GM18505 (cell line): Measurements from ENCODE around the gene GRIPAP1.
A peak's percentile ranks its signal among the peaks of the same experiment; 100 is the strongest.

ENCODE experiments used
- ATAC-seq: cut with Tn5 transposase; IDR thresholded peaks from one replicate; pipeline ENCODE4 v1.9.1; 2021; ENCODE audit not compliant: unreplicated experiment
- POLR2A ChIP-seq: IDR thresholded peaks from 4 replicates; pipeline ENCODE4 v1.6.1; 2011; ENCODE audit warnings: borderline replicate concordance; ENCODE audit not compliant: insufficient read depth, insufficient read length; ENCODE audit errors: extremely low read depth

The GRIPAP1 gene

GRCh38 chrX:48937054-48937907, 64.8 kb downstream of the GRIPAP1 start:
- TF ChIP-seq POLR2A: peak; percentile 36
- ATAC-seq: peak; percentile 64

GRCh38 chrX:48936429-48937053, 65.5 kb downstream of the GRIPAP1 start:
- TF ChIP-seq POLR2A: no peak
- ATAC-seq: peak; percentile 0

- ATAC-seq: no peak
- TF ChIP-seq POLR2A: no peak
These were observed 66.8 kb downstream of the GRIPAP1 start for GRCh38 chrX:48935301-48935670.

GRCh38 chrX:48934581-48935300, 67.3 kb downstream of the GRIPAP1 start:
- ATAC-seq: no peak
- no peak for TF ChIP-seq POLR2A

- TF ChIP-seq POLR2A: no peak
- ATAC-seq: no peak
These were observed 68.3 kb downstream of the GRIPAP1 start for GRCh38 chrX:48933757-48934156.

- no peak for ATAC-seq
- TF ChIP-seq POLR2A: no peak
These were observed 74.2 kb downstream of the GRIPAP1 start for GRCh38 chrX:48927736-48928382.

GRCh38 chrX:48927123-48927522, 74.9 kb downstream of the GRIPAP1 start:
- no peak for TF ChIP-seq POLR2A
- no peak for ATAC-seq

- ATAC-seq: no peak
- TF ChIP-seq POLR2A: no peak
These were observed 77.8 kb downstream of the GRIPAP1 start for GRCh38 chrX:48924270-48924669.

GRCh38 chrX:48923771-48924170, 78.3 kb downstream of the GRIPAP1 start:
- no peak for TF ChIP-seq POLR2A
- no peak for ATAC-seq
